Transverse colon (tissue), 4 donors: ENCODE results near the gene EPS8. TPM values are rescaled to one million over a fixed set of nuclear protein-coding genes. Genes with fewer than 3 reads are reported as not detected.

Experiments
- DNase-seq: peaks from one replicate; pipeline ENCODE4 v3.0.0-alpha.2; 2019
- H3K27ac ChIP-seq, 4 donors: fragments of 200-600 bp; sonication (generic); 2 replicates each; pipeline ENCODE4 v1.5.1; 2016 to 2018; ENCODE audit warnings: inconsistent platforms in 4 of 4
- H3K27me3 ChIP-seq: fragments of 200-600 bp; sonication (generic); 2 replicates; pipeline ENCODE4 v1.5.1; 2017; ENCODE audit warnings: inconsistent platforms
- H3K36me3 ChIP-seq, 4 donors: fragments of 200-600 bp; sonication (generic); 2 replicates each; pipeline ENCODE4 v1.5.1; 2017 to 2019; ENCODE audit warnings: inconsistent platforms in 4 of 4
- H3K4me1 ChIP-seq, 4 donors: fragments of 200-600 bp; sonication (generic); 2 replicates each; pipeline ENCODE4 v1.5.1; 2017 to 2020; ENCODE audit warnings: inconsistent platforms in 4 of 4
- H3K4me3 ChIP-seq, 4 donors: fragments of 200-600 bp; sonication (generic); 1 replicate in 1 of 4; 2 replicates in 3 of 4; pipeline versions ENCODE4 v1.5.1 to v1.6.1; 2017 to 2019; ENCODE audit warnings: inconsistent platforms in 4 of 4
- H3K9me3 ChIP-seq, 2 donors: fragments of 200-600 bp; sonication (generic); 2 replicates each; pipeline ENCODE4 v1.5.1; 2017 to 2019; ENCODE audit warnings: inconsistent platforms in 2 of 2
- EP300 ChIP-seq: sonication (generic); formaldehyde crosslinking; IDR thresholded peaks from one replicate; pipeline ENCODE4 v1.6.1; 2017; ENCODE audit warnings: antibody characterized with exemption, low read depth
- POLR2A ChIP-seq: fragments of 450-650 bp; IDR thresholded peaks from one replicate; pipeline ENCODE4 v1.6.1; 2016; ENCODE audit warnings: antibody characterized with exemption, mild to moderate bottlenecking, moderate library complexity
- POLR2AphosphoS5 ChIP-seq, 3 donors: sonication (generic); formaldehyde crosslinking; IDR thresholded peaks; one replicate each; pipeline ENCODE4 v1.6.1; 2016; ENCODE audit warnings: antibody characterized with exemption in 3 of 3
- WGBS, 2 donors: methylation state at CpG; one replicate each; pipeline ENCODE4 v1.1.5; 2018; ENCODE audit warnings: low coverage in 1 of 2; 5-methylcytosine and 5-hydroxymethylcytosine counted together
- in situ Hi-C, 4 donors: fragments of 200-750 bp; cut with MboI; loops; one replicate each; pipeline versions ENCODE4 v1.15.0 to v1.15.1; 2017; ENCODE audit warnings: low sequenced_read_pairs in 3 of 4, low pct_ligation_motif_present in 1 of 4, low pct_unique_long_range_greater_than_20kb in 1 of 4
- intact Hi-C: fragments of 100-400 bp; cut with DNase I; formaldehyde crosslinking; loops from one replicate; pipeline ENCODE4 v1.15.1; 2023; ENCODE audit warnings: low total_unique reads
- total RNA-seq, 4 donors: library from RNA; depleted of rRNA; stranded (reverse); fragments of >200 nt; gene quantifications; one replicate each; pipeline ENCODE4 v1.1.0, GENCODE V29; 2016
- TF ChIP-seq, protein P1 (sequence below), 5 experiments: fragments of 200-600 bp in 3 of 5; fragments of 450-650 bp in 2 of 5; sonication (generic) in 3 of 5; IDR thresholded peaks; 1 replicate in 2 of 5; 2 replicates in 3 of 5; pipeline ENCODE4 v1.5.1; 2016 to 2017; ENCODE audit warnings: antibody characterized with exemption in 5 of 5, inconsistent platforms in 3 of 5, mild to moderate bottlenecking in 2 of 5, moderate library complexity in 1 of 5

The EPS8 gene
- total RNA-seq, 4 donors from 2014 or later = 55.1 to 180 (median 140) TPM

GRCh38 chr12:15797818-15798217 is 8.6 kb upstream of the EPS8 start:
- TF ChIP-seq, protein P1, sequence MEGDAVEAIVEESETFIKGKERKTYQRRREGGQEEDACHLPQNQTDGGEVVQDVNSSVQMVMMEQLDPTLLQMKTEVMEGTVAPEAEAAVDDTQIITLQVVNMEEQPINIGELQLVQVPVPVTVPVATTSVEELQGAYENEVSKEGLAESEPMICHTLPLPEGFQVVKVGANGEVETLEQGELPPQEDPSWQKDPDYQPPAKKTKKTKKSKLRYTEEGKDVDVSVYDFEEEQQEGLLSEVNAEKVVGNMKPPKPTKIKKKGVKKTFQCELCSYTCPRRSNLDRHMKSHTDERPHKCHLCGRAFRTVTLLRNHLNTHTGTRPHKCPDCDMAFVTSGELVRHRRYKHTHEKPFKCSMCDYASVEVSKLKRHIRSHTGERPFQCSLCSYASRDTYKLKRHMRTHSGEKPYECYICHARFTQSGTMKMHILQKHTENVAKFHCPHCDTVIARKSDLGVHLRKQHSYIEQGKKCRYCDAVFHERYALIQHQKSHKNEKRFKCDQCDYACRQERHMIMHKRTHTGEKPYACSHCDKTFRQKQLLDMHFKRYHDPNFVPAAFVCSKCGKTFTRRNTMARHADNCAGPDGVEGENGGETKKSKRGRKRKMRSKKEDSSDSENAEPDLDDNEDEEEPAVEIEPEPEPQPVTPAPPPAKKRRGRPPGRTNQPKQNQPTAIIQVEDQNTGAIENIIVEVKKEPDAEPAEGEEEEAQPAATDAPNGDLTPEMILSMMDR (IDR thresholded peaks at IDR 0.05) = no peak
- WGBS, 2 donors = 89% methylated on average over 3 of the region's 3 CpGs
- Histone ChIP-seq H3K27me3 (no peaks in the 10 kb centered on the region), H3K36me3 (no peaks in the 10 kb centered on the region), H3K27ac (no peak overlapping the region), H3K4me1 (no peaks in the 10 kb centered on the region), H3K4me3 (no peak overlapping the region), H3K9me3 (no peaks in the 10 kb centered on the region)
- DNase-seq = no peak
- intact Hi-C loops = no loop called here
- in situ Hi-C loops = no loop called here

GRCh38 chr12:15796493-15797141 is 7.4 kb upstream of the EPS8 start:
- no peak for DNase-seq
- Histone ChIP-seq H3K36me3 (no peaks in the 10 kb centered on the region), H3K27ac (no peak overlapping the region), H3K9me3 (no peaks in the 10 kb centered on the region), H3K27me3 (no peaks in the 10 kb centered on the region), H3K4me1 (no peaks in the 10 kb centered on the region), H3K4me3 (no peak overlapping the region)
- TF ChIP-seq, protein P1 (IDR thresholded peaks at IDR 0.05) = no peak
- TF ChIP-seq POLR2A (no peak), POLR2AphosphoS5 (IDR thresholded peaks at IDR 0.05) (no peak), EP300 (no peak)
- intact Hi-C loops (no loop called here), in situ Hi-C loops (no loop called here)
- 53 to 86% methylated on average over 3 to 4 of the region's 4 CpGs for WGBS, 2 donors

GRCh38 chr12:15794836-15795235 is 5.6 kb upstream of the EPS8 start:
- Histone ChIP-seq H3K9me3 (no peaks in the 10 kb centered on the region), H3K4me1 (peaks cover 0 to 7% (median 2%) of the 10 kb centered on the region in 4 donors), H3K4me3 (no peak overlapping the region), H3K36me3 (no peaks in the 10 kb centered on the region), H3K27ac (no peak overlapping the region), H3K27me3 (no peaks in the 10 kb centered on the region)
- DNase-seq = no peak
- no peak for TF ChIP-seq POLR2AphosphoS5 (IDR thresholded peaks at IDR 0.05)
- no peak for TF ChIP-seq POLR2A
- TF ChIP-seq, protein P1 (IDR thresholded peaks at IDR 0.05) = no peak
- TF ChIP-seq EP300 = no peak
- in situ Hi-C loops = no loop called here
- WGBS, 2 donors = 81 to 90% methylated on average over 1 of the region's 1 CpG
- intact Hi-C loops = no loop called here

DNA sequence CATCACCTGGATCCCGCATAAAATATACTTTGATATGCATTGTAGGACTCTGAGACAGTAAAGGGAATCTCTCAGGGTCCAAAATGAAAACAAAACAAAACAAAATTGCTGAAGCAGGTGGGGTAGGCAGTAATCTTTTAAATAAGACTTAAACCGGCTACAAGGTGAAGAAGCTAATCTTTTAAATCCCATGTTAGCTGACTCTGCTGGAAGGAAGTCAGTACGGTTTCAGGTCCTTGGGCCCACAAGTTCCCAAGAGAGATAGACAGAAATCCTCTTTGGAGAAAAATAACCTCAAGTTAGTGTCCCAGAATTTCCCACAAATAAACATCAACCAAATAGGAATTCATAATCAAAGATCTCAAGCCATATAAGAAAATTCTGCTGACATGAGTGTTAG is 5.0 kb upstream of the EPS8 start:
- intact Hi-C loops (no loop called here), in situ Hi-C loops (no loop called here)
- Histone ChIP-seq H3K4me1 (peaks cover 0 to 8% (median 2%) of the 10 kb centered on the region in 4 donors), H3K27ac (no peak overlapping the region), H3K4me3 (no peak overlapping the region), H3K36me3 (no peaks in the 10 kb centered on the region), H3K9me3 (no peaks in the 10 kb centered on the region), H3K27me3 (no peaks in the 10 kb centered on the region)
- no peak for TF ChIP-seq POLR2A
- no peak for TF ChIP-seq POLR2AphosphoS5 (IDR thresholded peaks at IDR 0.05)
- TF ChIP-seq EP300 = no peak
- TF ChIP-seq, protein P1 (IDR thresholded peaks at IDR 0.05) = no peak
- 77 to 93% methylated on average over 2 to 3 of the region's 3 CpGs for WGBS, 2 donors
- no peak for DNase-seq
